Prostate gland (tissue), 2 donors: ENCODE results near the gene PRDM11. TPM values are rescaled to one million over a fixed set of nuclear protein-coding genes. Genes with fewer than 3 reads are reported as not detected.

Source experiments
- DNase-seq: peaks from one replicate; pipeline ENCODE4 v3.0.0-alpha.2; 2019; ENCODE audit warnings: low spot score
- H3K27ac ChIP-seq, 2 donors: fragments of 200-600 bp; sonication (generic); 2 replicates each; pipeline ENCODE4 v1.5.1; 2017 to 2019
- H3K27me3 ChIP-seq: fragments of 200-600 bp; sonication (generic); replicated peaks from 2 replicates; pipeline ENCODE4 v1.5.1; 2019; ENCODE audit not compliant: insufficient read depth
- H3K36me3 ChIP-seq, 2 donors: fragments of 200-600 bp; sonication (generic); 1 replicate in 1 of 2; 2 replicates in 1 of 2; pipeline versions ENCODE4 v1.5.1 to v1.8.1; 2017 to 2019
- H3K4me1 ChIP-seq: fragments of 200-600 bp; sonication (generic); replicated peaks from 2 replicates; pipeline ENCODE4 v1.5.1; 2019
- H3K4me3 ChIP-seq, 2 donors: fragments of 200-600 bp; sonication (generic); 2 replicates each; pipeline ENCODE4 v1.5.1; 2017 to 2019
- H3K9me3 ChIP-seq: fragments of 200-600 bp; sonication (generic); 2 replicates; pipeline ENCODE4 v1.5.1; 2017
- CTCF ChIP-seq, 4 experiments: fragments of 200-600 bp in 2 of 4; fragments of 450-650 bp in 2 of 4; sonication (generic) in 2 of 4; IDR thresholded peaks; 1 replicate in 3 of 4; 2 replicates in 1 of 4; pipeline ENCODE4 v1.5.1; 2016 to 2019; ENCODE audit warnings: antibody characterized with exemption in 4 of 4, mild to moderate bottlenecking in 2 of 4, moderate library complexity in 2 of 4
- POLR2A ChIP-seq: fragments of 450-650 bp; IDR thresholded peaks from one replicate; pipeline ENCODE4 v1.6.1; 2016; ENCODE audit warnings: antibody characterized with exemption, mild to moderate bottlenecking
- POLR2AphosphoS5 ChIP-seq: sonication (generic); formaldehyde crosslinking; IDR thresholded peaks from one replicate; pipeline ENCODE4 v1.6.1; 2017; ENCODE audit warnings: antibody characterized with exemption
- WGBS: methylation state at CpG from one replicate; pipeline ENCODE4 v1.1.5; 2018; 5-methylcytosine and 5-hydroxymethylcytosine counted together
- intact Hi-C: fragments of 100-400 bp; cut with DNase I; formaldehyde crosslinking; loops from one replicate; pipeline ENCODE4 v1.14.2; 2022
- total RNA-seq, 2 donors: library from RNA; depleted of rRNA; stranded (reverse); fragments of >200 nt; gene quantifications; one replicate each; pipeline ENCODE4 v1.1.0, GENCODE V29; 2016

PRDM11 gene
- total RNA-seq, 2 donors from 2014 or later: 13.1 to 15.3 TPM

GRCh38 chr11:45179686-45180178, 33.3 kb downstream of the PRDM11 start:
- intact Hi-C loops: loop anchor here (2.0 kb wide), 2 partner anchors 31 to 33 kb away; partner anchors contain the start of gene PRDM11
- no peaks in the 10 kb centered on the region for H3K27me3 ChIP-seq
- H3K27ac ChIP-seq: peak overlapping the region; percentile 78 to 79
- no peak for DNase-seq
- no peaks in the 10 kb centered on the region for H3K4me1 ChIP-seq
- no peaks in the 10 kb centered on the region for H3K9me3 ChIP-seq
- TF ChIP-seq POLR2AphosphoS5 (no peak), POLR2A (no peak), CTCF (IDR thresholded peaks at IDR 0.05) (no peak)
- WGBS: 43% methylated on average over 6 of the region's 6 CpGs
- peak overlapping the region; percentile 55 to 59 for H3K4me3 ChIP-seq
- no peaks in the 10 kb centered on the region for H3K36me3 ChIP-seq

- Histone ChIP-seq H3K27me3 (no peaks in the 10 kb centered on the region), H3K36me3 (no peaks in the 10 kb centered on the region), H3K9me3 (no peaks in the 10 kb centered on the region), H3K27ac (peak overlapping the region; percentile 78 to 79), H3K4me1 (no peaks in the 10 kb centered on the region), H3K4me3 (peak overlapping the region; percentile 55 to 59)
- intact Hi-C loops: loop anchor here (2.0 kb wide), 2 partner anchors 30 to 34 kb away; partner anchors contain the start of gene PRDM11
- WGBS: 5% methylated on average over 19 of the region's 78 CpGs
- DNase-seq: peak; percentile 58
- TF ChIP-seq POLR2AphosphoS5 (peak; percentile 22), POLR2A (peak; percentile 29), CTCF (IDR thresholded peaks at IDR 0.05) (peak in 3 of 4 experiments; percentile 40 to 76 (median 72))
These were observed 33.9 kb downstream of the PRDM11 start for GRCh38 chr11:45180179-45180847.

- no peaks in the 10 kb centered on the region for H3K36me3 ChIP-seq
- intact Hi-C loops: loop anchor here (2.0 kb wide), 2 partner anchors 30 to 34 kb away; partner anchors contain the start of gene PRDM11
- peak; percentile 54 for DNase-seq
- H3K27ac ChIP-seq: peak overlapping the region; percentile 78 to 79
- peak overlapping the region; percentile 55 to 59 for H3K4me3 ChIP-seq
- 0% methylated on average over 5 of the region's 33 CpGs for WGBS
- TF ChIP-seq POLR2AphosphoS5 (no peak), CTCF (IDR thresholded peaks at IDR 0.05) (no peak), POLR2A (peak; percentile 49)
- no peaks in the 10 kb centered on the region for H3K27me3 ChIP-seq
- H3K4me1 ChIP-seq: no peaks in the 10 kb centered on the region
- no peaks in the 10 kb centered on the region for H3K9me3 ChIP-seq
These were observed 34.4 kb downstream of the PRDM11 start for GRCh38 chr11:45180848-45181192.

GRCh38 chr11:45181193-45181888, 34.9 kb downstream of the PRDM11 start:
- TF ChIP-seq CTCF (IDR thresholded peaks at IDR 0.05) (no peak), POLR2AphosphoS5 (no peak), POLR2A (no peak)
- Histone ChIP-seq H3K4me3 (peak overlapping the region; percentile 55 to 59), H3K27ac (peak overlapping the region; percentile 78 to 79), H3K27me3 (no peaks in the 10 kb centered on the region), H3K9me3 (no peaks in the 10 kb centered on the region), H3K4me1 (no peaks in the 10 kb centered on the region), H3K36me3 (no peaks in the 10 kb centered on the region)
- DNase-seq: no peak
- 23% methylated on average over 21 of the region's 25 CpGs for WGBS
- intact Hi-C loops: loop anchor here (2.0 kb wide), 2 partner anchors 29 to 35 kb away; partner anchors contain the start of gene PRDM11
